Measurements from ENCODE around the gene CLMN.

The CLMN gene

GRCh38 chr14:95242870-95243269, 76.8 kb downstream of the CLMN start:
- DNase-seq (ENCODE audit: low read depth in 2 of 2): no peak

- DNase-seq (ENCODE audit: low read depth in 2 of 2): no peak
These were observed 78.6 kb downstream of the CLMN start for GRCh38 chr14:95240859-95241813.

- DNase-seq (ENCODE audit: low read depth in 2 of 2): no peak
These were observed 81.0 kb downstream of the CLMN start for GRCh38 chr14:95238487-95239298.

GRCh38 chr14:95237958-95238340, 81.8 kb downstream of the CLMN start:
- no peak for DNase-seq (ENCODE audit: low read depth in 2 of 2)

GRCh38 chr14:95237121-95237957, 82.4 kb downstream of the CLMN start:
- no peak for DNase-seq (ENCODE audit: low read depth in 2 of 2)

- DNase-seq (ENCODE audit: low read depth in 2 of 2): no peak
These were observed 83.5 kb downstream of the CLMN start for GRCh38 chr14:95236221-95236620.

GRCh38 chr14:95235767-95236166, 83.9 kb downstream of the CLMN start:
- DNase-seq (ENCODE audit: low read depth in 2 of 2): no peak

GRCh38 chr14:95235351-95235750, 84.4 kb downstream of the CLMN start:
- DNase-seq (ENCODE audit: low read depth in 2 of 2): no peak

GRCh38 chr14:95234426-95234825, 85.3 kb downstream of the CLMN start:
- no peak for DNase-seq (ENCODE audit: low read depth in 2 of 2)

GRCh38 chr14:95233702-95234241, 85.9 kb downstream of the CLMN start:
- DNase-seq (ENCODE audit: low read depth in 2 of 2): no peak

- DNase-seq (ENCODE audit: low read depth in 2 of 2): no peak
These were observed 86.7 kb downstream of the CLMN start for GRCh38 chr14:95232894-95233584.

- no peak for DNase-seq (ENCODE audit: low read depth in 2 of 2)
These were observed 87.6 kb downstream of the CLMN start for GRCh38 chr14:95231966-95232633.

- DNase-seq (ENCODE audit: low read depth in 2 of 2): no peak
These were observed 90.0 kb downstream of the CLMN start for GRCh38 chr14:95229749-95230148.

GRCh38 chr14:95228240-95228639, 91.5 kb downstream of the CLMN start:
- no peak for DNase-seq (ENCODE audit: low read depth in 2 of 2)

GRCh38 chr14:95227279-95227860, 92.3 kb downstream of the CLMN start:
- DNase-seq (ENCODE audit: low read depth in 2 of 2): no peak

GRCh38 chr14:95226801-95227200, 92.9 kb downstream of the CLMN start:
- no peak for DNase-seq (ENCODE audit: low read depth in 2 of 2)

GRCh38 chr14:95225251-95225887, 94.3 kb downstream of the CLMN start:
- no peak for DNase-seq (ENCODE audit: low read depth in 2 of 2)

GRCh38 chr14:95222870-95223398, 96.8 kb downstream of the CLMN start:
- DNase-seq (ENCODE audit: low read depth in 2 of 2): no peak

GRCh38 chr14:95222151-95222631, 97.5 kb downstream of the CLMN start:
- no peak for DNase-seq (ENCODE audit: low read depth in 2 of 2)
